GM12873 (cell line): ENCODE measurements around the gene MYH6.

Experiments used
- CTCF ChIP-seq: IDR thresholded peaks from 2 replicates; pipeline ENCODE4 v1.5.1; 2012; ENCODE audit warnings: low read depth, mild to moderate bottlenecking, moderate library complexity, low read length, control low read depth; ENCODE audit not compliant: insufficient read depth; ENCODE audit errors: missing control alignments

MYH6 gene

GRCh38 chr14:23402296-23403138 is 5.6 kb downstream of the MYH6 start:
- no peak for TF ChIP-seq CTCF

DNA sequence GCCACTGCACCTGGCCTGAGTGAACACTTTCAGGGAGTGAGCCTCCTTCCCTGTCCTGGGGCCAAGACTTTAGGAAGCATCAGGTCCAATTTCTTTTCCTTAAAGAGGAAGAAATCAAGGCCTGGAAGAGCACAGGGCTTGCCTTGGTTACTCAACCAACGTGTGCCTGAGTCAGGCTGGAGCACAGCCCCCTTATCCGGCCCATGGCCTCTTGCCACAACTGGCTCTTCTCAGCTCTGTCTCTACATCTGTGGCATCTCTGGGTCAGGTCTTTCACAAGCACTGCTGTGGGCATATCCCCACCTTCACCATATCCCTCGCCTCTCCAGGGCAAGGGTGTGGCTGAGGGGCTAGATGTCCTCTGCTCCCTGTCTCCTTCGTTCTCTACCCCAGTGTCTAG is 6.8 kb downstream of the MYH6 start:
- no peak for TF ChIP-seq CTCF

DNA sequence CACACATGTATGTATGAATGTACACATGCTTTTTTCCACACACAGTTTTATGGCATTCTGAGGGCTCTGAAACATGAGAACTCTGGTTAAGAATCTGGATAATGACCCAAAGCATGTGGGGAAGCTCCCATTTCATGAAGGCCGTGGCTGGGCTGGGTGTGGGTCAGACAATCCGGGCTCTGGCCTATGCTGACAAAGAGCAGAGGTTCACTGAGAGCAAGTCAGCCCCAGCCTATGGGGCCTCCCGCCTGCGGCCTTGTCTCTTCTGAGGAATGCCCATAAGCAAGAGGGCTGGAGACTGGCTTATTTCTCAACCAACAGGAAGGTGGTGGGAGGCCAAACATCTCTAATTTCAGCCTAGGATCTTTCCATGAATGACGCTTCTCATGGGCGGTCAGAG is 8.5 kb downstream of the MYH6 start:
- TF ChIP-seq CTCF: no peak

DNA sequence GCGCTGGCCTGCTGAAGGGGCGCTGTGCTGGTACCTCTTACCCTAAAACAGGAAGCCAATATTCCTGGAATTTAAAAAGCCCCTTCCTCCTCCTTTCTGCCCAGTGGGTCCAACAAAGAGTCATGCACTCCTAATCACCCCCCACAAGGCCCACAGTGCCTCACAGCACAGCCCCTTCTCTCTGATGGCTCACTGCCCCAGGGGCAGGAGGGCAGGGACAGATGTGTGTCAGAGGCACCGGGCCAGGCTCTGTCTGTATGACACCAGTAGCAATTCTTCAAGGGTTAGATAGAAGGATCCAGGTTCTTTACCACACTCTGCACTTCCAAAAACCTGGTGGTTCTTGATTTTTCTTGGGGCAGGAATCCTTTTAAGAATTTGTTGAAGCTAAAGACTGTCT is 8.9 kb downstream of the MYH6 start:
- TF ChIP-seq CTCF: no peak

GRCh38 chr14:23398348-23398747 is 9.7 kb downstream of the MYH6 start:
- TF ChIP-seq CTCF: no peak

- TF ChIP-seq CTCF: no peak
Measured at GRCh38 chr14:23396781-23397407, 11.2 kb downstream of the MYH6 start.

DNA sequence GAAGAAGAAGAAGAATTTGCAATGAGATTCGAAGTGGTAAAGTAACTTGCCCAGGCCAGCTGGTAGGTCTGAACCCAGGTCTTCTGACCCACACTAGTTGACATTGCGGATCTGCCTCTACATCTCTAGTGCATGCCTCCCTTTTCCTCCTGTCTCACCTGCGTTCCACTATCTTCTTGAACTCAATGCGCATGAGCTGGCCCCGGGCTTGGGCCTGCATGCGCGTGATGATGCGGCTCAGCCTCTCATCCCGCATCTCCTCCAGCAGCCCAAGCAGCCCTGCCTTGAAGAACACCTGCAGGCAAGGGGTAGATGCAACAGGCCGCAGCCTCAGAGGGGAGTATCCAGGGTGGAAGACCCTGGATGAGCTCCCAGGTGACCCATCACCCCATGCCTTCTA is 11.9 kb downstream of the MYH6 start:
- no peak for TF ChIP-seq CTCF
